Cortex of kidney (tissue), 1 donor: ENCODE data around the gene TRIM52.
"Not testable (repeated sequence)": the region's sequence is repeated elsewhere in the genome, so short reads cannot be mapped to it uniquely, and the experiment has no call there.

ENCODE experiments used
- DNase-seq: peaks from one replicate; lab custom pipeline; 2025; lab: John Stamatoyannopoulos, UW

TRIM52 gene

GRCh38 chr5:181214249-181214648, 46.7 kb downstream of the TRIM52 start:
- DNase-seq = not testable (repeated sequence)

DNA sequence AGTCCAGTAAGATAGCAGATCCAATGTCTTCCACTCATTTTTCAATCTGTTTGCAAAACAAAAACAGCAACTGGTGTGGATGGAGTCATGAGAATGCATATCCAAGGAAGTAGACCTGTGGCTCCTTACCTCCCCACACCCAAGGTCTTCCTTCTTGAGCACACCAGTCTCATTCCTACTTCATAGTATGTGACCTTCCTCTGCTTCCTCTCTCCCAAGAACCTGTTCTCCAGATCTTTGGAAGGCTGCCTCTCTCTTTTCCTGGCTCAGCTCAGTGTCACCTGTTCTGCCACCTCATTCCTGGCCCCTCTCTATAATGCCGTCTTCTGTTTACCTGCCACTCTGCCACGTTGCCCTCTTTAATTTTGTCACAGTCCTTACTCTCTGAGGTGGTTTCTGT, 48.0 kb downstream of the TRIM52 start:
- DNase-seq = no peak

DNA sequence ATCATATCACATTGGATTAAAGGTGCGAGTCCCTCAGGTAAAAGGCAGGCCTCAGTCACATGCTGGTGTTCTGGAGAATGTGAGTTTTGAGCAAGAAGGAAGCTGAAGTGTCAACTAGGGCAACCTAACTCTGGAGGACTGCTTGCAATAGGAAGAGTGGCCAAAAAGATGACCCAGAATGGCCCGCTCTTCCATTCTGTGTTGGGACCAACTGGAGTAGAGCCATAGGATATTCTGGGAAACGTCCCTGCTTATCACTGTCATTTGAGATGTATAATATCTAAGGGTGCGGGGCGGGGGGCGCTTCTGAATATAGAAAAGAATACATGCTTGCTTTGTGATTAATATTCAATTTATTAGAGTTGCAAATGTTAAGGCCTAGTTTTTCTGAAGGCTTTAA, 48.9 kb downstream of the TRIM52 start:
- DNase-seq = no peak

DNA sequence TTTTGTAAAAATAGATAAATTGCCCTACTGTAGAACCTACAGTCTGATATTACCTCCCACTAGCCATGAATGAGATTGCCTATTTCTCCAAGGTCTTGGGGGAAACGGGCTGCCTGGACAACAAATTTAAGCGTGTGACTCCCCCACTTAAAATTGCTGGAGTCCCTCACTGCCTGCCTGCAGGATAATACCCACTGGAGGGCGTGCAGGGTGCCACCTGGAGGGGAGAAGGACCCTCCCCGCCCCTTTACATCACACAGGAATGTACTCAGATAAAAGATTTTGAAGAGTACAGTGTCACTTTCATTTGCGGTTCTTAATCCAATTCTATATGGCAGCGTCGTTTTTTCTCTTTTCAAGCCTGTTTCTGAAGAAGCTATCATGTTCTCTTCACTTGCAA, 49.7 kb downstream of the TRIM52 start:
- no peak for DNase-seq

- not testable (repeated sequence) for DNase-seq
These were observed 50.2 kb downstream of the TRIM52 start for GRCh38 chr5:181210698-181211097.

- not testable (repeated sequence) for DNase-seq
These were observed 50.8 kb downstream of the TRIM52 start for GRCh38 chr5:181210148-181210547.

GRCh38 chr5:181209006-181209405, 51.9 kb downstream of the TRIM52 start:
- not testable (repeated sequence) for DNase-seq

DNA sequence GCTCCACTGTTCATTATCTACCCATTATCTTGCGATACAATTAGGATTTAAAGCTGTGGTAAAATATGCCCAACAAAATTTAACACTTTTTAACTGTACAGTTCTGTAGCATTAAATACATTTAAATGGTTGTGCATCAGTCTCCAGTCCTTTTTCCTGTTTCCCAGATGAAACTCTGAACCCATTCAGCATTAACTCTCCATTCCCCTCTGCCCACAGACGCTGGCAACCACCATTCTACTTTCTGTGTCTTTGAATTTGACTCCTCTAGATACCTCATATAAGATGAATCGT, 53.0 kb downstream of the TRIM52 start:
- DNase-seq = no peak

DNA sequence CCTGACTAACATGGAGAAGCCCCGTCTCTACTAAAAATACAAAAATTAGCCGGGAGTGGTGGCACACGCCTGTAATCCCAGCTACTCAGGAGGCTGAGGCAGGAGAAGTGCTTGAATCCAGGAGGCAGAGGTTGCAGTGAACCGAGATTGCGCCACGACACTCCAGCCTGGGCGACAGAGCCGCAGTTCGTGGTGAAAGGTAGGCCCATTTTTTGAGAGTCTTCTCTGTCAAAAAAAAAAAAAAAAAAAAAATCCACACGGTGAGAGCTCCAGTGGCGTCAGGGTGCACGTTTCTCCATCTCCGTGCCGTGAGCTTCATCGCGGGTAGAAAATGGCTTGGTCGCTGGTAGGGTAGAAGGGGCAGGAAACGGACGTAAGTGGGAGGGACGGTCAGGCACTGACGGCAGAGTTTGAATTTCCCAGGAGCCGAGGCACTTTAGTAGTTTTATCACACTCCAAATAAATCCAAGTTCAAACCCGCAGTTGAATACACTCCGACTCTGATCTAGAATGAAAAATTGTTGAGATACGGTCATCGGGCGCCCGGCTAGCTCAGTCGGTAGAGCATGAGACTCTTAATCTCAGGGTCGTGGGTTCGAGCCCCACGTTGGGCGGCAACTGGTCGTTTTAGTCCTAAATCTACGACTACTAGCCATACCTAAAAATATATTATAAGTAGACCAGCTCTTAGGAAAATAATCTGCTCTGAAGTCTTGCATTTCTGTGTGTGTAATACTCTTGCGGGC, 53.6 kb downstream of the TRIM52 start:
- no peak for DNase-seq

DNA sequence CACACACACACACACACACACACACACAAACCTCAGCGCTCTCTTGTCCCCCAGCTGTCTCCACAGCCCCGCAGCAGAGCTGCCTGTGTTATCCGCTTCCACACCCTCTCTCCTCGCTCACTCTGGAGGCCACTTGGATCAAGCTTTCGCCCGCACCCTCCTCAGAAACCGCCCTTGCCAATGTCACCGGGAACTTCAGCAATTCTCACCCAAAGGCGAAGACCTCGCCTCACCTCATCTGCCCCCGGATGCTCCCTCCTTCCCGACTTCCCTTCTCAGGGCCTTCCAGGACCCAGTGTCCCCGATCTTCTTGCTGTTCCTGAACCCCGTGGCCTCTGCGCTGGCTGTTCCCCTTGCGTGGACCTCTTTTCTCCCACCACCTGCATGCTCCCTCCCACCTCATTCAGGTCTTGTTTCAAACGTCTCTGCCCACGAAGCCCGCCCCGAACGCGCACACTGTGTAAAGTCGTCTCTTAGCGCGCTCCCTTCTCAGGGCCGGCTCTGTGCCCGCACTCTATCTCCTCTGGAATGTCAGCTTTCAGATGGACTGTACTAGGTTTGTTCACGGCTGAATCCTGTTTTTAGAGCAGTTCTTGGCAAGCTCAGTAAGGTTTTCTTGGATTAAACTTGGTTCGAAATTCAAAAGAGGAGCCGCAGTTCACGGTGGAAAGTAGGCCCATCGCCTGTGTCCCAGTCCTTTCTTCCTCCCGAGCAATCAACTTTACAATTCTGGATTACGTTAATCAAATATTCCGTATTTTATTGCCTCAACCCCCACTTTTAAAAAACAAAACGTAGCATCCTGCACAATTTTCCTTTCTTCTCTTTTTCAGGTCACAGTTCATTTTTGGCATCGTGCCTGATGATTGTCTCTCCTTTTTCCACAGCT, 54.9 kb downstream of the TRIM52 start:
- no peak for DNase-seq
